NCI-H1436 (cell line): ENCODE measurements around the gene GDI1.
A peak's percentile ranks its signal among the peaks of the same experiment; 100 is the strongest.

Experiments
- DNase-seq: peaks from one replicate; lab custom pipeline; 2025; lab: John Stamatoyannopoulos, UW

Gene GDI1

GRCh38 chrX:154482786-154483185 lies 45.8 kb downstream of the GDI1 start:
- DNase-seq: no peak

DNA sequence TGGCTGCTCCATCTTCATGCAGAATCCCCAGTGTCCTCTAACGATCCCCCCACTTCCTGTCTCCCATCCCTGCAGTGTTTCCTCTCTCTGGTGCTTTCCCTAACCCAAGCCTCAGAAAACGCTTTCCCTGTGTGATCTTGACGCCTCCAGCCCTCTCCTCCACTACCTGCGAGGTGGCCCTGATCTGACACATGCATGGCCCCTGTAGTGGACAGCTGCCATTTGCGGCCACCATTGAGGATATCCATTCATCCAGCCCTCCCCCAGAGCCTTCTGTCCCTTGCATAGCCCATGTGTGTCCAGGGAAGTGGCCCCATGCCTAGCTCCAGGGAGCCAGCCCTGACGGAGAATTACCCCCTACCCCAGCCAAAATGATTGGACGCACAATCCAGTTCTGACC lies 46.4 kb downstream of the GDI1 start:
- DNase-seq: no peak

DNA sequence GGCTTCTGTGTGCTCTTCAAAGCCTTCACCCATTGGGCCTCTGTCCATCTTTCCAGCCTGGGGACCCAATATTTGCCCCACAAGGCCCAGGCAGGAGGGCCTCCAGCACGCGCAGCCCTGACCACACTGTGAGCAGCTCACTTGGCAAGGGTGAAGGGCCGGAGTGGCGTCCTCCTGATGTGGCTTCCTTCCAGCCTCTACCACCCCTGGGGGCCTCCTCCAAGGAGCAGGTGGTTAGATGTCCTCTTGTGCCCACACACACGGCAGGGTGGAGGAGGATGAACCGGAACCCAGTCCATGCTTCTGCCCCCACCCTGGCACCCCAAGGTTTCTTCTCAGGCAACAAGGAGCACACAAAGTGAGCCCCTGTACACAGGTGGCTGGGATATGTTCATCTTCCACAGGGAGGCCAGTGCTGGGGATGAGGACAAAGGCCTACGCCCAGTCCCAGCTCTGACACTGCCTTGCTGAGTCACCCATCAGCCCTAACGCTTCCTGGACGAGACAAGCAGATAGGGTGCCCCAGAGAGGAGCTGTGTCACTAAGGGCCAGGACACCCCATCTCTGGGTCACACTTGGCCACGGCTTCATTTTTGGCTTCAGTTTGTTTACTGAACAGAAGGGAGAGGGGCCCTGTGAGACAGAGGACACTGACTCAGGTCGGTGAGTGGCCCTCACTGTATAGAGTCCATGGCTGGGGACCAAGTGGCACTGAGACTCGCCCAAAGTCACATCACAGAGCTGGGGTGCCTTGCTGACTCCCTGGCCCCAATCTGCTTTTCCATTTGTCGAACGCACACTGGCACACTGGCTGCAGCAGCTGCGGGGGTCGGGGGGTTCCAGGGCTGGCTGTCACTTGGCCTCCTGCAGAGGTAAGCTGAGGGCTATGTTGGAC lies 47.5 kb downstream of the GDI1 start:
- no peak for DNase-seq

DNA sequence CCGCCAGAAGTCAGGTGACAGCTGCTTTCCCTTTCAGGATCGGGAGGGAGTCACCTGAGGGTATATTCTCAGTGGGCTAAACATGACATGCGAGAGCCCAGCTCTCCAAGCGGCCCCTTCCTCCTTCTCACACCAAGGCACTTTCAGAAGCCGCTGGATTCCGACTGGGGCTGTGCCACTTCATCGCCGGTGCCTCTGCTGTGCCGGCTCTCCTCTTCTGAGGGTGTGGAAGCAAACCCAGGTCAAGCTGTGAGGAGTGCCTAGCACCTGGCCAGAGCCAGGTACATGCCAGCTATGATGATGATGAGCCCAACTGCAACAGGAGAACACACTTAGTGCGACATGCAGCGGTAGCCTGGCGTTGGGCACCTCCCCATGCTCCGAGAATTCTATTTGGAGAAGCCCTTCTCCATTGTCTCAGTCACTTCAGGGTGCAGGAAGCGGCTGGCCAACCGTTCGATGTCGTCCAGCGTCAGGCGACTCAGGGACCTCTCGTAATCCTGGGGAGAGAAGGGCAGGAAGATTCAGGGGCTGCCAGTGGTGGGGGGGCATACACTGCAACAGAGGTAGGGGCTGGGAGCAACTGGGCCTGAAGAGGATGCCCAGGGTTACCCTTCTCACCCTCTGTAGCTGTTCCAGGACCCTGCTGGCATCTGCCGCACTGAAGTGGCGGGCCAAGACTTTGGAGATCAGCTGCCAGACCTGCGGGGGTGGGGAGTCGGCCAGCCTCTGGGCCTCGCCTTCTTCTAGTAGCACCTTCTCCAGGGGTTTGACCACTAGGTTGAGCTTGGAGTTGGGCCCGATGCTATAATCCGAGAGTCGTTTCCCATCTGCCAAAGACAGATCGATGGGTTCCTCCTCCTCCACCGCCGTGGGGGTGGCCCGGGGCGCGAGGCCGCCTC lies 48.4 kb downstream of the GDI1 start:
- DNase-seq: no peak

DNA sequence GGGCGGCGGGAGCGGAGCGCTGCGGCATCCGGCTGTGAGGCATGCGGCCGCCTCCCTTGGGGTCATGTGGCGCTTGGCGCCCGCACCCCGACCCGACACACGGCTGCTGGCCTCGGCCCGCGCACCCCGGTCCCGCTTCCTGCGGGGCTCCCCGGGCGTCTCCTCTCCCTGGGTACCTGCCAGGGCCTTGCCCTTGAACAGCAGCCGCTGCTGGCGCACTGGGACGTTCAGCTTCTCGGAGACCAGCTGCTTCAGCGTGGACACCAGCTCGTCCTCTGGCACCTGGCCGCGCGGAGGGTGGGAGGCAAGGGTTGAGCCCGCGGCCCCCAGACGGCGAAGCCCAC lies 49.1 kb downstream of the GDI1 start:
- no peak for DNase-seq

- peak; percentile 62 for DNase-seq
Measured at GRCh38 chrX:154486396-154487207, 49.6 kb downstream of the GDI1 start, which contains the start of gene UBL4A. Gene UBL4A, minus strand, starts transcription at chrX:154486615. Its CDS starts 31 bp downstream, at chrX:154486584.

GRCh38 chrX:154487518-154488290 lies 50.8 kb downstream of the GDI1 start:
- DNase-seq: no peak

GRCh38 chrX:154488336-154489075 lies 51.6 kb downstream of the GDI1 start:
- DNase-seq: no peak

- no peak for DNase-seq
Measured at GRCh38 chrX:154489182-154489581, 52.2 kb downstream of the GDI1 start.

- no peak for DNase-seq
Measured at GRCh38 chrX:154490021-154490413, 53.1 kb downstream of the GDI1 start.

DNA sequence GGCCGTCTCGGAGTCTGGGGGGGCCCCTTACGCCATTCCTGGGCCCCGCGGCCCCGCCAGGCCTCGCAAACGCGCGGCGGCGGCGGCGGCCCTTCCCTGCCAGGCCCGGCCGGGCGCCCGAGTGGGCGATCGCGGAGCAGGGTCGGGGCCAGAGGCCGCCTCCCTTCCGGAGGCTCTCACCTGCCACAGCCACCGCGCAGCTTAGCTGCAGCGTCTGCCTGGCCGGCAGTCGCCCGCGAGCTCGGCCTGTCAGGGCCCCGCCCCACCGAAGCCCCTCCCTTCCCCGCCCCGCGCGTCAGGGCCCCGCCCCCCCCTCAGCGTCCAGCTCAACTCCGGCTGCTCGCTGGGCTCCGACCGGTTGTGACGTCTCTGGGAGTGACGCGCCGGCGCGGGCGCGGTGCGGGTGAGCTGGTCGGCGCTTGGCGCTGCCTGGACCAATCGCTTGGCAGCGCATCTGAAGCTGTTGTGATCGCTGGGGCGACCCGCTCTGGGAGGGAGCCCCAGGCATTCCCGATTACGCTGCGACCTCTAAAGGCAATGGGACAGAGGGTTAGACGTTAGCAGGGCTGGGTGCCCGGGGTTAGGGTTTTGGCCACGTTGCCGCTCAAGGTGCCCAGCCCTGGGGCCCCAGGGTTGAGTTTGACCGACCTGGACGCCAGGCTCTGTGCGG lies 53.6 kb downstream of the GDI1 start, which contains the start of gene SLC10A3:
Gene SLC10A3, minus strand, starts transcription at position 216 of the 670 bp plus-strand sequence. CDS start 1,689 bp downstream, outside the sequence.
- peak; percentile 94 for DNase-seq
